PC-3 (cell line): Measurements from ENCODE around the gene ZBTB7B.

Experiments
- EZH2phosphoT487 ChIP-seq: fragments of 300-600 bp; sonication (generic); IDR thresholded peaks from 2 replicates; pipeline ENCODE4 v1.6.1; 2018; ENCODE audit warnings: mild to moderate bottlenecking, antibody characterized with exemption, low read length, borderline replicate concordance
- TF ChIP-seq, protein P1 (sequence below): fragments of 300-600 bp; sonication (generic); conservative IDR thresholded peaks from 2 replicates; pipeline ENCODE4 v1.5.1; 2017; ENCODE audit warnings: antibody characterized with exemption, low read depth, mild to moderate bottlenecking, low read length

DNA sequence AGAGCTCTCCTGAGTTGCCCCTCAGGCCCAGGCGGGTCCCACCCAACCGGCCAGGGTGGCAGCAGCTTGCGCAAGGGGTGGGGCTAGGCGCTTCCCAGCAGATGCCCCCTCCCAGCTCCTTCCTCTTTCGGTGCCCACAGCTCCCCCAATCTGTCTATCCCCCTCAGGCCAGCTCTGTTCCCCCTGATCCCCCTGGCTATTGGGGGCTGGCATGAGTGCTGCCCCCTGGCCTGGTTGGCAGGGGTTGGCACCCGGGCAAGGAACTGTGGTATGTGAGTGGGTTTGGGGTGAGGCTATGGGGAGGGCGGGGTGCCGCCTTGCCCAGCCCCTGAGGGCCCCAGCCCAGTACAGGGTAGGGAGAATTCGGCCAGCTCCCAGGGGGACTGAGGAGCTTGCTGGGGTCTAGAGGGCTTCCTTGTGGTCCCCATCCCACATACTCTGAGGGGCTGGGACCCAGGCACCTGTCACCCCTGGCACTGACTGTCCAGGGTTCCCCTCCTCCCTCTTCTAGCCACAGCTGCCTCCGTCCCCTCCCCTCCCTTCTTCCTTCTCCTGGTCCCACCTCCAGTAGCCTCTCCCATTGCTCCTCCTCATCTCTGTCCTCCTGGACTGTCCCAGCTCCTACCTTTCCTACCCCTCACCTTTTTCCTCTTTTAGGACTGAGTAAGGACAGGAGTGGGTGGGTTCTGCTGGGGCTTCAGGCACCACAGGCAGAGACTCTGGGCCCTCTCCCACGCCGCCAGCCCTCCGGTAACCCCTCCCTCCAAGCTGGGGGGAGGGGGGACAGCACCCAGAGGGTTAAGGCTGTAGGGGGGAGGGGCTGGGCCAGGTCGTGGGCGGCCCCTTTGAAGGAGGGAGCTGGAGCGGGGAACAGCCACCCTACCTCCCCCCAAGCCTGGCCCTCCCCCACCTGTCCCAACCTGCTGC is 5.7 kb downstream of the ZBTB7B start:
- TF ChIP-seq, protein P1, sequence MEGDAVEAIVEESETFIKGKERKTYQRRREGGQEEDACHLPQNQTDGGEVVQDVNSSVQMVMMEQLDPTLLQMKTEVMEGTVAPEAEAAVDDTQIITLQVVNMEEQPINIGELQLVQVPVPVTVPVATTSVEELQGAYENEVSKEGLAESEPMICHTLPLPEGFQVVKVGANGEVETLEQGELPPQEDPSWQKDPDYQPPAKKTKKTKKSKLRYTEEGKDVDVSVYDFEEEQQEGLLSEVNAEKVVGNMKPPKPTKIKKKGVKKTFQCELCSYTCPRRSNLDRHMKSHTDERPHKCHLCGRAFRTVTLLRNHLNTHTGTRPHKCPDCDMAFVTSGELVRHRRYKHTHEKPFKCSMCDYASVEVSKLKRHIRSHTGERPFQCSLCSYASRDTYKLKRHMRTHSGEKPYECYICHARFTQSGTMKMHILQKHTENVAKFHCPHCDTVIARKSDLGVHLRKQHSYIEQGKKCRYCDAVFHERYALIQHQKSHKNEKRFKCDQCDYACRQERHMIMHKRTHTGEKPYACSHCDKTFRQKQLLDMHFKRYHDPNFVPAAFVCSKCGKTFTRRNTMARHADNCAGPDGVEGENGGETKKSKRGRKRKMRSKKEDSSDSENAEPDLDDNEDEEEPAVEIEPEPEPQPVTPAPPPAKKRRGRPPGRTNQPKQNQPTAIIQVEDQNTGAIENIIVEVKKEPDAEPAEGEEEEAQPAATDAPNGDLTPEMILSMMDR: no peak
- no peak for TF ChIP-seq EZH2phosphoT487
